Measurements from ENCODE around the gene EEF1AKMT1.
"Not testable (repeated sequence)": the region's sequence is repeated elsewhere in the genome, so short reads cannot be mapped to it uniquely, and the experiment has no call there.

The EEF1AKMT1 gene

DNA sequence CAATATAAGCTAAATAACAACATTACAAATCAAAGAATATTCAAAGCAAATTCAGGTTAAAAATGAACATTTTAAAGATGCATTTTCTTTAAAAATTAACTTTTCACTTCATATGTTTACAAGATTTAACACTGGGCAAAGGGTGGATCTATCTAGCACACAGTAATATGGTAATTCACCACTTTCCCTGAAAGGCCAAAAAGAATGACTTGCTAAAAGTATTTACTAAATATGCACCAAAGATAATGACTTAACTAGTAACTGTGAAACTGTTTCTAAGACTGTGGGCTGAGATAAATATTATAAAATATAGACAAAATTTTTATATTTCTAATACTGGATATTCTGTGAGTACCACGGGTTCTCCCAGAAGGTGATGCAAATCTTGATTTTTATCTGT, 4.5 kb upstream of the EEF1AKMT1 start:
- DNase-seq (ENCODE audit: low read depth in 1 of 2, low spot score in 1 of 2): no peak

DNA sequence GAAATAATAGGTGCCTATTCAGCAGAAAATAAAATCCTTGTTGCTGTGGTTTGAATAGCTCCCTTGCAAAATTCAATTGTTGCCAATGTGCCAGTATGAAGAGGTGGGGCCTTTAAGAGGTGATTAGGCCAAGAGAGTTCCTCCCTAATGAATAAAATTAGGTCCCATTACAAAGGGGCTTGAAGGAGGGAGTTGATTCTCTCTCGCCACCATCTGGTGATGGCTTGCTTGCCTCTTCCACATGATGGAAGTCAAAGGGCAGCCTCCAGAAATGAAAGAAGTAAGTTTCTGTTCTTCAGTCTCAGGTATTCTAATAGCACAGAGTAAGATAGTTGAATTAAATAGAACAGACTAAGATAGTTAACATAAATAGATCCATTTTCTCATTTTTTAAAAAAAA, 3.0 kb upstream of the EEF1AKMT1 start:
- no peak for DNase-seq (ENCODE audit: low read depth in 1 of 2, low spot score in 1 of 2)

DNA sequence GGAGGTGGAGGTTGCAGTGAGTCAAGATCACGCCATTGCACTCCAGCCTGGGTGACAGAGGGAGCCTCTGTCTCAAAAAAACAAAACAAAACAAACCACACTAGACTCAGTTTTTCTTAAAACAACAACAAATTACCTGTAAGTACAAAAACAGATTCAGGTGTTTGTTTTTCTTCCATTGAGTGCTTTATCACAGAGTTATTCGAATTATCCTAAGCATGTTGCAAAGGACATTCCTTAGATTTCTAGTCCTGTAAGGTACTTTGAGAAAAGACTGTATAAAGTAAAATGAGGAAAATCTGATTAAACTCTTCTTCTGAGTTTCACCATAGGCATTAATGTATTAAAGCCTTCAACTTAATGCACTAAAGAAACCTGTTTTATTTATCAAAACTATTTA, 2.2 kb upstream of the EEF1AKMT1 start:
- DNase-seq (ENCODE audit: low read depth in 1 of 2, low spot score in 1 of 2): no peak

DNA sequence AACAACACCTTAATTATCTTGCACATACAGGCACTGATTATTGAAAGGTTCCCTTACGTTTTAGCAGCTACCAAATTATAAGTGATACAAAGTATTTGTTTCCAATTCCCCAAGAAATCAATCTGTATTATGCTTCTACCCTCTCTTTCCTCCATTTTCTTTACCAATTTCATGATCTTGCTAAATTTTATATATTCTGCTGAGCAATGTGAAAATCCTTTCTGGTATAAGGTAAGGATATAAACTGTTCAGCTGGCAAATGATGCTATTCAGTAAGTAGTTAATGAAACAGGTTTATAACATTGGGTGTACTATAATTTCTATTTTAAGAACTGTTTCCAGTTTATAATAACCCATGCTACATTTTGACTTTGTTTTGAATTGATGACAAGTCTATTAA, 985 bp upstream of the EEF1AKMT1 start:
- DNase-seq (ENCODE audit: low read depth in 1 of 2, low spot score in 1 of 2): no peak

DNA sequence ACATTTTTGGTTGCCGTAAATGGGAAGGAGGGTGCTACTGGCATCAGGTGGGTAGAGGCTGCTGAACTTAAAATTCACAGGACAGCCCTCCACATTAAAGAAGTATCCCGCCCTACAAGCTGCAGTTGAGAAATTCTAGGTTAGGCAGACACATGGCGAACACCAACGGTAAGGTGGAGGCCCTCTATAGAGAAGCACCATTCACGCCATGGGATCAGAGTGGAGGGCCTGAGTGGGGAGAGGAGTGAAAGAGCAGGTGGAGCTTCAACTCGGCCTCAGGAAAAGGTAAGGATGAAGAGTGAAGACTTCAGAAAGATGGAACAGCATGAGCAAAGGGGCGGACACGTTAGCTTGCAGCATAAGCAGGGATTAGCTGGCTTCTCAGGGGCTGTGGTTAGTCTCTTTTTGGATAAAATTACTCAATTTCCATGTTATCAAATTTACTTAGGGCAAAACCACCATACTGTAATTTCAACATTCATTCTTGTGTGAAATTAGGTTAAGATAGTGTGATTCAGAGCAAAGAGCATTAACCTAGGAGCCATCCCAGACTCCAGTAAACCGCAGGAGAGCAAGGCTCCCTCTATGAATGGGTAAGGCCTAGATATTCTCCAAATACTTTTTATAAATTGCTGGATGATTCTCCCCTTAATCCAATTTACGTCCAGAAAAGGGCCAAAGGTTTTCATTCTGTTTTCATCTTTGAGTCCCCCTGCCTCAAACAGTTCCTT, 1.2 kb downstream of the EEF1AKMT1 start:
- no peak for DNase-seq (ENCODE audit: low read depth in 1 of 2, low spot score in 1 of 2)

DNA sequence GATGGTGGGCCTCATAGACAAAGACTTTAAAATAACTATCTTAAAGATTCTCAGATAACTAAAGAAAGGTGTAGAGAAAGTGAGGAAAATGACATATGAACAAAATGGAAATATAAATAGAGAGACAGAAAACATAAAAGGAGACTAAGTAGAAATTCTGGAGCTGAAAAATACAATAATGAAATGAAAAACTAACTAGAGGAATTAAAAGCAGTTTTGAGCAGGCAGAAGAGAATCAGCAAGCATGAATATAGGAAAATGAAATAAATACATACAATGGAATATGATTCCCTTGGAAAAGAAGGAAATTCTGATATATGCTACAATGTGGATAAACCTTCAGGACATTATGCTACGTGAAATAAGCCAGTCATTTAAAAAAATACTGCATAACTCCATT, 3.9 kb downstream of the EEF1AKMT1 start:
- DNase-seq (ENCODE audit: low read depth in 1 of 2, low spot score in 1 of 2): no peak

DNA sequence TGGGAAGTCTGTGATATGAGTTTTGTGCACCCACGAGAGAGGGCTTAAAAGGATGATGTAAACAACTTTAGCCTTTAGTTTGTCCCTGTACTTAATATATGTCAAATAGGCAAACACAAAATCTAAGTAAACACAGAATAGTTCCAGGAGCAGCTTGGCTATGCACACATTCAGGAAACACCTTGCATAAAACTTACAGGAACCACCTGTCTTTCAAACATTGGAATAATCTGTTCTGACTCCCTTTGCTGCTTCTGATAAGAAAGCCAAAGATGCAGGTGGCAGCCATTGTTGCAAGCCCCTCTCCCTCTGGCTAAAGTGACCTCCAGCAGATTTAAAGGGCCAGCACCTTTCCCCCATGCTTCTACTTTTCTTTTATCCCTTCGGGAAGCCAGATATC, 4.7 kb downstream of the EEF1AKMT1 start:
- no peak for DNase-seq (ENCODE audit: low read depth in 1 of 2, low spot score in 1 of 2)

DNA sequence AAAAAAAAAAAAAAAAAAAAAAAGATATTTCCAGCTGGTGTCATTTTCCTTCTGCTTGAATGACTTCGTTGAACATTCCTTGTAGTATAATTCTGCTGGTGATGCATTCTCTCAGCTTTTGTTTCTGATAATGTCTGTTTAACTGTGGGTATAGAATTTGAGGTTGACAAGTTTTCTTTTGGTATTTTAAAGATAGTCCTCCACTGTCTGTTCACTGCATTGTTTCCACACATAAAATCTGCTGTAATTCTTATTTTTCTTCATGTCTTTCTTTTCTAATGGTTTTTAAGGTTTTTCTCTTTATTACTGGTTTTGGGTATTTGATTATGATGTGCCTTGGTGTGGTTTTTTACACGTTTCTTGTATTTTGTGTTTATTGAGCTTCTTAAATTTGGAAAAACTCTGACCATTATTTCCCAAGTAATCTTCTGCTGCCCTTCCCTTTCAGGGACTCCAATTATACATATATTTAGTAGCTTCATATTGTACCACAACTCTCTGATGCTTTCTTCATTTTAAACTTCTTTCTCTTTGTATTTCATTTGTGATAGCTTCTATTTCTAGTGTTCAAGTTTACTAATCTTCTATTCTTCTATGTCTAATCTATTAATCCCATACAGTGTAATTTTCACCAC, 6.3 kb downstream of the EEF1AKMT1 start:
- DNase-seq (ENCODE audit: low read depth in 1 of 2, low spot score in 1 of 2): no peak

DNA sequence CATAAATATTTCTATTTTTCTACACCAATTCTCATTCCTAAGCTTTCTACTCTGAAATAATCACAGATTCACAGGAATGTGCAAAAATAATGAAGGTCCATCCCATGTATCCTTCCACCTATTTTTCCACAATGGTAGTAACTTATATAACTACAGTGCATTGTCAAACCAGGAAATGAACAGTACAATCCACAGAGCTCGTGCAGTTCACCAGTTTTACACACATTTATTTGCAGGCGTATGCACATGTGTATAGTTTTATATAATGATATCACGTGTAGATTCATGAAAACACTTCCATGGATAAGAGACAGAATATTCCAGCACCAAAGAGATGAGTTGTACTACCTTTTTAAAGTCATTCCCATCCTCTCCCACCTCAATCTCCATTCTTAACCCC, 12.9 kb downstream of the EEF1AKMT1 start:
- no peak for DNase-seq (ENCODE audit: low read depth in 1 of 2, low spot score in 1 of 2)

DNA sequence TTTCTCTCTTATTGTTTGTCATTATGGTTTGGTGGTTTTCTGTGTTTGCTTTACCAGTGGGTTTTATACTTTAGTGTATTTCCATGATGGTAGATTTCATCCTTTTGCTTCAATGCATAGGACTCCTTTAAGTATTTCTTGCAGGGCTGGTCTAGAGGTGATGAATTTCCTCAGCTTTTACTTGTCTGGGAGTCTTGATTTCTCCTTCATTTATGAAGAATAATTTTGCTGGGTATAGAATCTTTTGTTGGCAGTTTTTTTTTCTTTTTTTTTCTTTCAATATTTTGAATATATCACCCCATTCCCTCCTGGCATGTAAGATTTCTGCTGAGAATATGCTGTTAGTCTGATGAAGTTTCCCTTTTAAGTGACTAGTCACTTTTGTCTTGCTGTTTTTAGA, 19.8 kb downstream of the EEF1AKMT1 start:
- DNase-seq (ENCODE audit: low read depth in 1 of 2, low spot score in 1 of 2): no peak

DNA sequence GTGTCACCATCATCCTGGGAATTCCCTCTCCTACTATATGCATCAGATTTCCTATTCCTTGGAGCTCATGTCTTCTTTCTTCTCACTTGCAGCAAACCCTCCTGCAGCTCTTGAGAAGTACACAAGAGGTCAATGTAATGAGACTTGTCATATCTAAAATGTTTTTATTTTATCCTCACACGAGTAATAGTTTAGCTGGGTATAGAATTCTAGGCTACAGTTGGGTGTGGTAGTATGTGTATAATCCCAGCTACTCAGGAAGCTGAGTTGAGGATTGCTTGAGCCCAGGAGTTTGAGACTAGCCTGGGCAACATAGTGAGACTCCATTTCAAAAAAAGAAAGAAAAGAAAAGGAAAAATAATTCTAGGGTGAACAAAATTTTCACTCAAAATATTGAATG, 24.4 kb downstream of the EEF1AKMT1 start:
- DNase-seq (ENCODE audit: low read depth in 1 of 2, low spot score in 1 of 2): no peak

DNA sequence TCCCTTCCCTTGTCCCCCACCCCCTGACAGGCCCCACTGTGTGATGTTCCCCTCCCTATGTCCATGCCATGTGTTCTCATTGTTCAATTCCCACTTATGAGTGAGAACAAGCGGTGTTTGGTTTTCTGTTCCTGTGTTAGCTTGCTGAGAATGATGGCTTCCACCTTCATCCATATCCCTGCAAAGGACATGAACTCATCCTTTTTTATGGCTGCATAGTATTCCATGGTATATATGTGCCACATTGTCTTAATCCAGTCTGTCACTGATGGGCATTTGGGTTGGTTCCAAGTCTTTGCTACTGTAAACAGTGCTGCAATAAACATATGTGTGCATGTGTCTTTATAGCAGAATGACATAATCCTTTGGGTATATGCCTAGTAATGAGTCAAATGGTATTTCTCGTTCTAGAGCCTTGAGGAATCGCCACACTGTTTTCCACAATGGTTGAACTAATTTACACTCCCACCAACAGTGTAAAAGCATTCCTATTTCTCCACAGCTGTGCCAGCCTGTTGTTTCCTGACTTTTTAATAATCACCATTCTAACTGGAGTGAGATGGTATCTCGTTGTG, 29.8 kb downstream of the EEF1AKMT1 start:
- not testable (repeated sequence) for DNase-seq (ENCODE audit: low read depth in 1 of 2, low spot score in 1 of 2)

DNA sequence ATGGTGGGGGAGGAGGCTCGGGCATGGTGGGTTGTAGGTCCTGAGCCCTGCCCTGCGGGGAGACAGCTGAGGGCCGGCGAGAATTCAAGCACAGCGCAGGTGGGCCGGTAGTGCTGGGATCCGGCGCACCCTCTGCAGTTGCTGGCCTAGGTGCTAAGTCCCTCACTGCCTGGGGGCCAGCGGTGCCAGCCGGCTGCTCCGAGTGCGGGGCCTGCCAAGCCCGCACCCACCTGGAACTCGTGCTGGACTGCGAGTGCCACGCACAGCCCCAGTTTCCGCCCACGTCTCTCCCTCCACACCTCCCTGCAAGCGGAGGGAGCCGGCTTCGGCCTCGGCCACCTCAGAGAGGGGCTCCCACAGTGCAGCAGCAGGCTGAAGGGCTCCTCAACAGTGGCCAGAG, 33.7 kb downstream of the EEF1AKMT1 start:
- no peak for DNase-seq (ENCODE audit: low read depth in 1 of 2, low spot score in 1 of 2)

DNA sequence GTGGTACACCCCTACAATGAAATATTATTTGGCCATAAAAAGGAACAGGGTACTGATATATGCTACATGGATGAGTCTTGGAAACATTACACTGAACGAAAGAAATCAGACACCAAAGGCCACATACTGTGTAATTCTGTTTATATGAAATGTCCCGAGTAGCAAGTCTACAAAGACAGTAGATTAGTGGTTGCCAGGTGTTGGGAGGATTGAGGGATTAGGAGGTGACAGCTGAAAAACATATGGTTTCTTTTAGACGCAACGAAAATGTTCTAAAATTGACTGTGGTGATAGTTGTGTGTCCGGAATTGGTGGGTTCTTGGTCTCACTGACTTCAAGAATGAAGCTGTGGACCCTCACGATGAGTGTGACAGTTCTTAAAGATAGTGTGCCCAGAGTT, 35.1 kb downstream of the EEF1AKMT1 start:
- DNase-seq (ENCODE audit: low read depth in 1 of 2, low spot score in 1 of 2): no peak

DNA sequence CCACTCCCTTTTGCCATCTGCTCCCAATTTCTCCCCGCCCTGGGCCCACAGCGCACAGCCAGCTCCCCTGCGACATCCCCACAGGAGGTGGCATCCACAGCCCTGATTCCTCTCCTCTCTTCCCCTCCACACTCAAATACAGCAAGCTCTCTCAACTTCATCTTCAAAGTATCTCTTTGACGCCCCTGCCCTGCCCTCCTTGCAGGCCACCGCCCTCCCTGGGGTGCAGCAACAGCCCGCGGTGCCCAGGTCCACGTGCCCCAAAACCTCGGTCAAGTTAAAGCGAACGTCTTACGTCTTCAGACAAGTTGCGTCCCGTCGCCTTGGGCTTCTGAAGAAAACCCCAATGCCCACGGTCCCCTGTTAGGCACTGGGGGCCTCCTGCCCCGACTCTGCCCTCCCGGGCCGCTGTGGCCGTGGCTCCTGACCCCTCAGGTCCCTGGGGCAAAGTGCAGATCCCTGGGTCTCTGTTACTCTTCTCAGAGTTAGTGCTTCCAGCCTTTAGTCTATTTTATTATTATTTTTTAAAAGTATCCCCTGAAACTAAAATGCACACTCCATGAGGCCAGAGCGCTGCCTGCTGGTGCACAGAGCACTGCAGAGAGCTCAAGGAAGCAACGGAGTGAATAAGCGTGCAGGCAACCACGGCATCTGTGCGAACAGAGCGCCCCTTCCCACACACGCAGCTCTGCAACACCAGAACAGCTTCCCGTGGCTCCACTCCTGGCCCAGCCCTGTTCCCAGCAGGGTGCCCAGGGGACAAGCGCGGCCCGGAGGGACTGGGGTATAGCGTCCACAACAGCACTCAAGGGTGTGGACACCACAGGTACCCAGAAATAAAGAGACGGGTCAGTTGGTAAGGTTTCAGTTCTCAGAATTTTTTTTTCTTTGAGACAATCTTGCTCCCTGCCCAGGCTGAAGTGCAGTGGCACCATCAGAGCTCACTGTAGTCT, 43.9 kb downstream of the EEF1AKMT1 start:
- DNase-seq (ENCODE audit: low read depth in 1 of 2, low spot score in 1 of 2): no peak

DNA sequence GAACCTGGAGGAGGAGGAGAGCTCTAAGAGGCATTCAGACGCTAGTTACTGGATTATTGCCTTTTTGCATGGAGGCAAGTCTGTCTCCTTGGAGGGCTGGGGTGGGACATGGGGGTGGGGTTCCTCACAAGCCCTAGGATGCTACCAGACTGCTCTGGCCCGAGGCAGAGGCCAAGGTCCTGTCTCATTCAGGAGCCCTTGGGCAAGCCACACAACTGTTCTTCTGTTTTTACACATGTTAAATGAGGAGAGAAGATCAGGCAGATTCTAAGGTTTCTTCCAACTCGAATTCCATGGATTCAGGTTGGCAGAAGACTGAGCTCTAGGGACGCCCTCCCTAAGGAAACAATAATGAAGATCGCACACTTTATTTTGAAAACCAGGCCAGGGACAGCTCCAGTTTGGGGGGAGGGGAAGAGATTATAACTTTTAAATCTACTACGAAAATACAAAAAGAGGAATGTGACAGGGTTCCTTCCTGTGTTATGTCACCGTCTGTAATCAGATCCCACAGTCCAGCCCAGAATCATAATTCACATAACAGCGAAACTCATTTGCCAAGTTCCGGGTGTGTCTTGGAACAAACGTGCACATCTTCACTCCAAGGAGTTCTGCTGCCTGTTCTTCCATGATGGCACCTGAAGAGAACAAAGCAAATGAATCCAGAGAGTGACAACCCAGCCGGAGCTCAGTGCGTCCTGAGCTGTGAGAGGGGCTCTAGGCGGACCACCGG, 45.0 kb downstream of the EEF1AKMT1 start:
- no peak for DNase-seq (ENCODE audit: low read depth in 1 of 2, low spot score in 1 of 2)

DNA sequence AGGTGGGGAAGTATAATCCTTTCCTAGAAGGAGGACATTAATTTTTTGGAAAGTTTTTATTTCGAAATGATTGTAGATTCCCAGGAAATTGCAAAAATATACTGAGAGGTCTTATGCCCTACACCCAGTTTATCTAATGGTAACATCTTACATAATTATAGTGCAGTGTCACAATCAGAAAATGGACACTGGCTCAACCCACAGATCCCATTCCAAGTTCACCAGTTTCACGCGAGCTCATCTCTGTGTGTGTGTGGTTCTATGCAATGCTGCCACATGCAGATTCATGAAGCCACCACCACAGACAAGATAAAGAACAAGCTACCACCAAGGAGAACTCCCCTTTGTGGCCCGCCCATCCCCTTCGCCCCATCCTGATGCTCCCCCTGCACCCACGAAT, 45.9 kb downstream of the EEF1AKMT1 start:
- DNase-seq (ENCODE audit: low read depth in 1 of 2, low spot score in 1 of 2): no peak

DNA sequence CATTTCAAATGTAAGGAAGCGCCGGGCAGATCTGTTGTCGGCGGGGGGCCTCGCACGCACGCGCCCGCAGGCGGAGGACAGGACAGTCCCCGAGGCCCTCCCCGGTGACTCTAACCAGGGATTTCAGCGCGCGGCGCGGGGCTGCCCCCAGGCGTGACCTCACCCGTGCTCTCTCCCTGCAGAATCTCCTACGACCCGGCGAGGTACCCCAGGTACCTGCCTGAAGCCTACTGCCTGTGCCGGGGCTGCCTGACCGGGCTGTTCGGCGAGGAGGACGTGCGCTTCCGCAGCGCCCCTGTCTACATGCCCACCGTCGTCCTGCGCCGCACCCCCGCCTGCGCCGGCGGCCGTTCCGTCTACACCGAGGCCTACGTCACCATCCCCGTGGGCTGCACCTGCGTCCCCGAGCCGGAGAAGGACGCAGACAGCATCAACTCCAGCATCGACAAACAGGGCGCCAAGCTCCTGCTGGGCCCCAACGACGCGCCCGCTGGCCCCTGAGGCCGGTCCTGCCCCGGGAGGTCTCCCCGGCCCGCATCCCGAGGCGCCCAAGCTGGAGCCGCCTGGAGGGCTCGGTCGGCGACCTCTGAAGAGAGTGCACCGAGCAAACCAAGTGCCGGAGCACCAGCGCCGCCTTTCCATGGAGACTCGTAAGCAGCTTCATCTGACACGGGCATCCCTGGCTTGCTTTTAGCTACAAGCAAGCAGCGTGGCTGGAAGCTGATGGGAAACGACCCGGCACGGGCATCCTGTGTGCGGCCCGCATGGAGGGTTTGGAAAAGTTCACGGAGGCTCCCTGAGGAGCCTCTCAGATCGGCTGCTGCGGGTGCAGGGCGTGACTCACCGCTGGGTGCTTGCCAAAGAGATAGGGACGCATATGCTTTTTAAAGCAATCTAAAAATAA, 52.1 kb downstream of the EEF1AKMT1 start:
- no peak for DNase-seq (ENCODE audit: low read depth in 1 of 2, low spot score in 1 of 2)

DNA sequence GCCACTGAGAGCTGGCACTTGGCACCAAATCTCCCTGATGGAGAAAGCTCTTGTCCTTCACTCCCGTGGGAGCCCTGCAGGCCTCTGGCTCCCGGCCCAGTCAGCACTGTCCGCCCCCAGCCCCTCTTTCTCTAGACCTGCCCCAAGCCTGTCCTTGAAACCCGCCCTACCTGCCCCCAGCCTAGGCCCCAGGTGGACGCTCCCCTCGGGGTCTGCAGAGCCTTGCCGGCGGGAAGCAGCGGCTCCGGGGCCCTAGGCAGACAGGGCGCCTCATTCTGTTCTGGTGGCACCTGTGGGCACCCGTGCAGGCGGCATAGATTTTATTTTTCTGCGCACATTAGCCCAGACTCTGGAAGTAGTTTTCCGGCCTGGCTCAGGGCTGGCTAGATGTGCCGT, 52.7 kb downstream of the EEF1AKMT1 start:
- DNase-seq (ENCODE audit: low read depth in 1 of 2, low spot score in 1 of 2): no peak

DNA sequence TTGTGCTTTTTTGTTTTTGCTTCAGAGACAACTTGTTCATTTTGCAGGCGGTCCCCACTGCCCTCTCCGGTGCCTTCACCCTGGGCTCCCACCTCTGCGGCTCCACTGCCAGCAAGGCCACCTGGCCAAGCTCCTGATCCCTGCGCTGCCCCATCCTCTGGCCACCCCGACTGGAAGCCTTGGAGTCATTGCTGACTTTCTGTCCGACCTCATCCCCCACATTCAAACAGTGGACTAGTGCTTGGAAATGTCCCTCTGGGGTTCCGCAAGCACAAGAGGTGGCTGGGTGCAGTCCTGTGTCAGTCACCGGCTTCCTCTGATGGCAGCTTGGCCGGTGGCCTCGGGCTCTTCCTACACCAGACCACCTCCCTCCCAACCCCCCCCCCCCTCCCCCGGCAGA, 53.3 kb downstream of the EEF1AKMT1 start:
- no peak for DNase-seq (ENCODE audit: low read depth in 1 of 2, low spot score in 1 of 2)

Measured in stimulated activated CD4-positive, alpha-beta T cell treated with anti-CD3 and anti-CD28 coated beads, Interleukin-15, amount 100 ng/mL, for 1 hour (primary cell).